D721Med (cell line): ENCODE measurements around the gene PRDX1.

ENCODE experiments used
- DNase-seq: peaks from one replicate; pipeline ENCODE4 v3.0.0; 2011; ENCODE audit warnings: low spot score; ENCODE audit not compliant: insufficient read length
- FAIRE-seq: peaks from 2 replicates; lab custom pipeline; 2011; peaks lifted over from hg19 to GRCh38; lab: Jason Lieb, UNC
- TF ChIP-seq, protein P1 (sequence below): IDR thresholded peaks from 2 replicates; pipeline ENCODE4 v1.5.1; 2012; ENCODE audit warnings: mild to moderate bottlenecking, control low read depth; ENCODE audit not compliant: insufficient read depth; ENCODE audit errors: missing control alignments

Gene PRDX1

DNA sequence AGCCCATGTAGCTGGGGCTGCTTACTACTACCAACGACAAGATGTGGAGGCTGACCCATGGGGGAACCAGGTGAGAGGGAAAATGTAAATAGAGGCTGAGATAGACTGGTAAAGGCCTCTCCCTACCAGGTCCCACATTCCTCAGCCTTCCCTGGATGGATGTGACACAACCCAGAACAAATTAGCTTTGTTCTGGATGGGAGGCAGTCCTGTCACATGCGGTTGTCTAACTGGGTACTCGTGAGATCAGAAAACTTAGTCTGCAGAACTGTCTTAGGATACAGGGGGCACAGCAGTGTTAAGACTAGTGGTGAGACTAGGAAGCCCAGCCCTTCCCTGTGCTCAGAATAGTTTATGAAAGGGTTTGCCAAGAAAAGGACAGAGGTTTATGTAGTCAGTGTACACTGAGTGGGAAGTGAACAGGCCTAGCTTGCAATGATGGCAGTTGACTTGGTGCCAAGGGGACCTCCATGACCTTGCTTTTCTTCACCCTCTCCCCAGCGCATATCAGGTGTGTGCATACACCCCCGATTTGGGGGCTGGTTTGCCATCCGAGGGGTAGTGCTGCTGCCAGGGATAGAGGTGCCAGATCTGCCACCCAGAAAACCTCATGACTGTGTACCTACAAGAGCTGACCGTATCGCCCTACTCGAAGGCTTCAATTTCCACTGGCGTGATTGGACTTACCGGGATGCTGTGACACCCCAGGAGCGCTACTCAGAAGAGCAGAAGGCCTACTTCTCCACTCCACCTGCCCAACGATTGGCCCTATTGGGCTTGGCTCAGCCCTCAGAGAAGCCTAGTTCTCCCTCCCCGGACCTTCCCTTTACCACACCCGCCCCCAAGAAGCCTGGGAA is 13.2 kb downstream of the PRDX1 start:
- DNase-seq = no peak
- no peak for FAIRE-seq
- TF ChIP-seq, protein P1, sequence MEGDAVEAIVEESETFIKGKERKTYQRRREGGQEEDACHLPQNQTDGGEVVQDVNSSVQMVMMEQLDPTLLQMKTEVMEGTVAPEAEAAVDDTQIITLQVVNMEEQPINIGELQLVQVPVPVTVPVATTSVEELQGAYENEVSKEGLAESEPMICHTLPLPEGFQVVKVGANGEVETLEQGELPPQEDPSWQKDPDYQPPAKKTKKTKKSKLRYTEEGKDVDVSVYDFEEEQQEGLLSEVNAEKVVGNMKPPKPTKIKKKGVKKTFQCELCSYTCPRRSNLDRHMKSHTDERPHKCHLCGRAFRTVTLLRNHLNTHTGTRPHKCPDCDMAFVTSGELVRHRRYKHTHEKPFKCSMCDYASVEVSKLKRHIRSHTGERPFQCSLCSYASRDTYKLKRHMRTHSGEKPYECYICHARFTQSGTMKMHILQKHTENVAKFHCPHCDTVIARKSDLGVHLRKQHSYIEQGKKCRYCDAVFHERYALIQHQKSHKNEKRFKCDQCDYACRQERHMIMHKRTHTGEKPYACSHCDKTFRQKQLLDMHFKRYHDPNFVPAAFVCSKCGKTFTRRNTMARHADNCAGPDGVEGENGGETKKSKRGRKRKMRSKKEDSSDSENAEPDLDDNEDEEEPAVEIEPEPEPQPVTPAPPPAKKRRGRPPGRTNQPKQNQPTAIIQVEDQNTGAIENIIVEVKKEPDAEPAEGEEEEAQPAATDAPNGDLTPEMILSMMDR = no peak

DNA sequence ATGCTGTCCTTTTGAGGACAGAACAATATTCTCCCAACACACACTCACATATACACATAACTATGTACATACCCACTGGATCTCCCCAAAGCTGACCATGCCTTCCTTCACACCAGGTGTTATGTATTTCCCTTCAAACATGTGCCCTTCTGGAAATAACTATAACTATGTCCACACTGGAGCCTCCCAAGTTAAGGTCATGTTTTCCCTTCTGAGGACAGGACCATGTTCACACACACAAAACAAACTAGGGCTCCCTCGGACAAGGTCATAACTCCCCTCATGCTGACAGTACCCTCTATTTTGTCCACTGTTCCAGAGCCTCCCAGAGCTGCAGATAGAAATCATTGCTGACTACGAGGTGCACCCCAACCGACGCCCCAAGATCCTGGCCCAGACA is 13.8 kb downstream of the PRDX1 start:
- TF ChIP-seq, protein P1 = no peak
- FAIRE-seq = no peak
- no peak for DNase-seq

DNA sequence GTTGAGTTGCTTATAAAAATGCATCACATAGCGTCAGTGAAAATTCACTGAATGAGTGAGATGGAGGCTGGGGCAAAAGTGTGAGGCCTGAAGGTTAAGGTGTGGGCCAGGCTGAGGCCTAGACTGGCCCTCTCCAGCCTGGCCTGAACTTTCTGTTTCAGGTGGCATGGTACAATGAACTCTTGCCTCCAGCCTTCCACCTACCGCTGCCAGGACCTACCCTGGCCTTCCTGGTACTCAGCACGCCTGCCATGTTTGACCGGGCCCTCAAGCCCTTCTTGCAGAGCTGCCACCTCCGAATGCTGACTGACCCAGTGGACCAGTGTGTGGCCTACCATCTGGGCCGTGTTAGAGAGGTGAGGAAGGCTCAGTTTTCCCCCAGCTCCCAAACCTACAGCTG is 14.5 kb downstream of the PRDX1 start:
- no peak for FAIRE-seq
- DNase-seq = no peak
- TF ChIP-seq, protein P1 = no peak

DNA sequence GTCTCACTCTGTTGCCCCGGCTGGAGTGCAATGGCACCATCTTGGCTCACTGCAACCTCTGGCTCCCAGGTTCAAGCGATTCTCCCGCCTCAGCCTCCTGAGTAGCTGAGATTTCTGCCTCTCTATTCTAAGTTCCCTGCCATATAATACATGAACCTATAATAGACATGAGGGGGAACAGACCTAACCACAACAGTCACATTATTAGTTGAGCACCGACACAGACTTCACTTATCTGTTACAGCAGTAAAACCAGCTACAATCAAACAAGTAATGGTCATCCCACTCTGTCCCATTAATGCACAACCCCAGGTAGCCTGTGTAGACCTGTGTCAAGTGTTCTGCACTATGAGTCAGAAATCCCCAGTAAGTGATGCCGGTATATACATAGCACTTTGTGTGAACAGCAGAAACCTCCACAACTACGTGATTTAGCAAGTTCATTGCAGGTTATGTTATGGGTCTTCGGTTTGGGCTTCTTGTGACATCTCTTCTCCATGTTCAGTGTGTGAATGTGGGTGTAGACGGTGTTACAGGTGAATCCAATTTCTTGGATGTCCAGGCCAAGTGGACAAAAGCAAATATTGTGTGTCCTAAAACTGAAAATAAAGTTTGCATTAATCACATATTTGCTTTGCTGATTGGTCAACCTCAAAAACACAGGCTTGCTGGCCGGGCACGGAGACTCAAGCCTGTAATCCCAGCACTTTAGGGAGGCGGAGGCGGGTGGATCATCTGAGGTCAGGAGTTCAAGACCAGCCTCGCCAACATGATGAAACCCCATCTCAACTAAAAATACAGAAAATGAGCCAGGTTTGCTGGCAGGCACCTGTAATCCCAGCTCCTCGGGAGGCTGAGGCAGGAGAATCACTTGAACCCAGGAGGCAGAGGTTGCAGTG is 18.0 kb downstream of the PRDX1 start:
- TF ChIP-seq, protein P1 = no peak
- FAIRE-seq (no peak), DNase-seq (no peak)

DNA sequence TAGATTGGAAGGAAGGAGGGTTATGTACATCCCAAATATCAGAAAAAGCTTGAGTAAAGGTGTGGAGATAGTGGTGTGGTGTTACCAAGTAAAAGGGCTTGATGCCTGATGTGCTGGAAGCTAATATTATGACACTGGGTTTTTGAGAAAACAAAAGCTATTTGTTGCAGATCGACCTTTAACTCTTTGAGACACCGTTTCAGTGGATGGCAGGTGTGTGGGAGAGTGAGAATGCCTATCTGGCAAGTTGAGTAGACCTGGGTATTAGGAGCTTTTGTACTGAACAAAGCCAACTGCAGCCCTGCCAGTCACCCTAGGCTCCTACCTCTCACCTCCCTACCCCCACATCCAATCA is 20.2 kb downstream of the PRDX1 start:
- TF ChIP-seq, protein P1 = no peak
- FAIRE-seq (no peak), DNase-seq (no peak)

DNA sequence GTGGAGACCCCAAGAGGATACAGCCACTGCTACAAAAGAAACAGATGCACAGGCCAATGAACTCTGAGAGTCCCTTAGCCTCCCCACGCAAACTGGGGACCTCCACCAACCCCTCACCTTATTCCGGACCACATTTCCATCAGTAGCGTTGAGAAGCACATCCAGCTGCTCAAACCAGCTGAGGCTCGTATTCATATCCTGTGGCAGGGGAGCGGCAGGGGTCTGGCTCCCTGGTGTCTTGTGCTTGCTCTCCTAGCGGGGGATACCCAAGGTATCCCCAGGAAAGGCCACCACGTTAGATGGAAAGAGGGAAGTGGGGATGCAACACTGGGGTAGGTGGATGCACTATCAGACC is 22.3 kb downstream of the PRDX1 start:
- TF ChIP-seq, protein P1 = no peak
- DNase-seq (no peak), FAIRE-seq (no peak)

DNA sequence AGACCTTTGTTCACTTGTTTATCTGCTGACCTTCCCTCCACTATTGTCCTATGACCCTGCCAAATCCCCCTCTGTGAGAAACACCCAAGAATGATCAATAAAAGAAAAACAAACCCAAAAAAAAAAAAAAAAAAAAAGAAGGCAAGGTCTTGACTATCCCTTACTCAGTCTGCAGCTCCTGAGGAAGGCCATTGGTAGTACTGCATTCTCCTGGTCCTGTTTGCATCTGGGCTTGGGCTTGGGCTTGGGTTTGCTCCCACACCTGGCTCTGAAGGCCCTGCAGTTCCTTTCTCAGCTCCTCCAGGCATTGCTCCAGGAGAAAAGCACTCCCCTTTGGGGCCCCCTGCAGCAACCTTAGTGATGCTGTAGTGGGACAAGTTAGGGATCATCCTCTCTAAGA is 23.4 kb downstream of the PRDX1 start:
- TF ChIP-seq, protein P1 = no peak
- no peak for DNase-seq
- FAIRE-seq = no peak
